Nephron (organoid): ENCODE measurements around the gene TMEM14A.
A peak's percentile ranks its signal among the peaks of the same experiment; 100 is the strongest.

Experiments used
- H3K27ac Mint-ChIP-seq, 3 experiments: 2 replicates each; pipeline ENCODE4 v1.8.0; 2020; ENCODE audit warnings: mixed read lengths in 3 of 3, mild to moderate bottlenecking in 2 of 3, moderate library complexity in 1 of 3
- H3K27me3 Mint-ChIP-seq: 2 replicates; pipeline ENCODE4 v1.8.0; 2021; ENCODE audit warnings: low read depth, mild to moderate bottlenecking, moderate library complexity, mixed read lengths
- H3K36me3 Mint-ChIP-seq: 2 replicates; pipeline ENCODE4 v1.8.0; 2020; ENCODE audit warnings: low read depth, mixed read lengths
- H3K4me1 Mint-ChIP-seq: 2 replicates; pipeline ENCODE4 v1.8.0; 2020; ENCODE audit warnings: mixed read lengths
- H3K4me3 Mint-ChIP-seq, 3 experiments: 2 replicates each; pipeline ENCODE4 v1.8.0; 2020; ENCODE audit warnings: mild to moderate bottlenecking in 3 of 3, mixed read lengths in 3 of 3, moderate library complexity in 2 of 3
- H3K9me3 Mint-ChIP-seq: 2 replicates; pipeline ENCODE4 v1.8.0; 2020; ENCODE audit warnings: mixed read lengths
- CTCF ChIP-seq, 3 experiments: fragments of 200-600 bp; sonication (generic); IDR thresholded peaks; one replicate each; pipeline ENCODE4 v1.5.0; 2021; ENCODE audit warnings: antibody characterized with exemption in 3 of 3; ENCODE audit not compliant: unreplicated experiment in 3 of 3

Gene TMEM14A

GRCh38 chr6:52686878-52687699, 16.2 kb downstream of the TMEM14A start:
- no peaks in the 10 kb centered on the region for H3K4me1 Mint-ChIP-seq
- H3K27ac Mint-ChIP-seq, result no peak overlapping the region
- H3K4me3 Mint-ChIP-seq, result no peak overlapping the region
- no peaks in the 10 kb centered on the region for H3K27me3 Mint-ChIP-seq
- no peak for TF ChIP-seq CTCF (IDR thresholded peaks at IDR 0.05; ENCODE audit: unreplicated experiment in 3 of 3)
- H3K9me3 Mint-ChIP-seq, result no peaks in the 10 kb centered on the region
- peaks cover 15% of the 10 kb centered on the region for H3K36me3 Mint-ChIP-seq

GRCh38 chr6:52689857-52690256, 18.9 kb downstream of the TMEM14A start:
- H3K4me3 Mint-ChIP-seq, result no peak overlapping the region
- H3K36me3 Mint-ChIP-seq, result peaks cover 3% of the 10 kb centered on the region
- no peaks in the 10 kb centered on the region for H3K27me3 Mint-ChIP-seq
- H3K27ac Mint-ChIP-seq, result no peak overlapping the region
- no peak for TF ChIP-seq CTCF (IDR thresholded peaks at IDR 0.05; ENCODE audit: unreplicated experiment in 3 of 3)
- no peaks in the 10 kb centered on the region for H3K9me3 Mint-ChIP-seq
- H3K4me1 Mint-ChIP-seq, result no peaks in the 10 kb centered on the region

- no peak overlapping the region for H3K4me3 Mint-ChIP-seq
- no peaks in the 10 kb centered on the region for H3K9me3 Mint-ChIP-seq
- H3K27ac Mint-ChIP-seq, result no peak overlapping the region
- no peaks in the 10 kb centered on the region for H3K4me1 Mint-ChIP-seq
- no peaks in the 10 kb centered on the region for H3K36me3 Mint-ChIP-seq
- TF ChIP-seq CTCF (IDR thresholded peaks at IDR 0.05; ENCODE audit: unreplicated experiment in 3 of 3), result peak in 2 of 3 experiments; percentile 8 to 21
- no peaks in the 10 kb centered on the region for H3K27me3 Mint-ChIP-seq
These were observed 20.8 kb downstream of the TMEM14A start for GRCh38 chr6:52691718-52692117.

- Mint-ChIP-seq H3K36me3 (no peaks in the 10 kb centered on the region), H3K27ac (no peak overlapping the region), H3K4me3 (no peak overlapping the region), H3K4me1 (no peaks in the 10 kb centered on the region), H3K9me3 (no peaks in the 10 kb centered on the region), H3K27me3 (no peaks in the 10 kb centered on the region)
- no peak for TF ChIP-seq CTCF (IDR thresholded peaks at IDR 0.05; ENCODE audit: unreplicated experiment in 3 of 3)
These were observed 22.9 kb downstream of the TMEM14A start for GRCh38 chr6:52693773-52694172.

- Mint-ChIP-seq H3K9me3 (no peaks in the 10 kb centered on the region), H3K4me3 (no peak overlapping the region), H3K36me3 (no peaks in the 10 kb centered on the region), H3K27me3 (no peaks in the 10 kb centered on the region), H3K27ac (no peak overlapping the region), H3K4me1 (no peaks in the 10 kb centered on the region)
- no peak for TF ChIP-seq CTCF (IDR thresholded peaks at IDR 0.05; ENCODE audit: unreplicated experiment in 3 of 3)
These were observed 23.5 kb downstream of the TMEM14A start for GRCh38 chr6:52694404-52694803.

DNA sequence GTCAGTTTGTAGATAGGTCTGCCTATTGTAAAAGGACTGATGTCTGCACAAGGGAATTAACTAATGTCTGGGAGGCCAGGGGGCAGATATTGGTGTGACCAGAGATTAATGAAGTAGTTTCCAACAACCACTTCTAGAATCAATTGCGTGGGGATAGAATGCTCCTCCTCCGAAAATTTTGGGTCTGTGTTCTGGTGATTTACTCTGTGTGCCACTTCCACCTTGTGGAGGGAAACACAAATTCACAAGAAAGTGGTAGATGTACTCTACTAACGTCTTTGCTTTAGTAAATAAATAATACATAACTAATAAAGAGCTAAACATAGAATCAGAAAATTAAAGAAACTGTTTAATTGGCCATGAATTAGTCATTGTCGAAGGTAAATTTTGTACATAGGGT, 25.5 kb downstream of the TMEM14A start:
- Mint-ChIP-seq H3K36me3 (no peaks in the 10 kb centered on the region), H3K4me3 (no peak overlapping the region), H3K4me1 (no peaks in the 10 kb centered on the region), H3K27me3 (no peaks in the 10 kb centered on the region), H3K9me3 (no peaks in the 10 kb centered on the region), H3K27ac (no peak overlapping the region)
- no peak for TF ChIP-seq CTCF (IDR thresholded peaks at IDR 0.05; ENCODE audit: unreplicated experiment in 3 of 3)
